ENCODE measurements around the gene S100P.
A peak's percentile ranks its signal among the peaks of the same experiment; 100 is the strongest.

Gene S100P

DNA sequence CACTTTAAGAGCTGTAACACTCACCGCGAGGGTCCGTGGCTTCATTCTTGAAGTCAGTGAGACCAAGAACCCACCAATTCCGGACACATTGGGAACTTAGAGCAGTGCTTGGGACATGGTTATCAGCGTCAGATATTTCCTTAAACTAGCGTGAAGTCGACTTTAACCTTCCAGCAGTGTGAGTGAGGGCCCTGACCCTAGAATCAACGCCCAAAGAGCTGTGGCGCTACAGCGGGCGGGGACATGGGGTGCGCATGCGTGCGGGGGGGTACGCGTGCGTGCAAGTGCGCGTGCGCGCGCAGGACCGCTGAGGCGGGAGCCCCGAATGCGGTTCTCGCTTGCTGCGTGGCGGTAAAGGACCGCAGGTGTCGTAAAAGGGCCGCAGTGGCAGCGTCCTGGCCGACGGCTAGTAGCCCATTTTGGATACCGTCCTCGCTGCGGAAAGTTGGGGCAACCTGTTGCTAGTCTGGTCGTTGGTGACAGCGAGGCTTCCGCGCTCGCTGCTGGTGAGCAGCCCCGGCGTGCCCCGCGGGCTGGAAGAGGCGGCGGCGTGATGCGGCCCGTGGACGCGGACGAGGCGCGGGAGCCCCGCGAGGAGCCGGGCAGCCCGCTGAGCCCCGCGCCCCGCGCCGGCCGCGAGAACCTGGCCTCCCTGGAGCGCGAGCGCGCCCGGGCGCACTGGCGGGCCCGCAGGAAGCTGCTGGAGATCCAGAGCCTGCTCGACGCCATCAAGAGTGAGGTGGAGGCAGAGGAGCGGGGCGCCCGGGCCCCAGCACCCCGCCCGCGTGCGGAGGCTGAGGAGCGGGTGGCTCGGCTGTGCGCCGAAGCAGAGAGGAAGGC lies 19.8 kb upstream of the S100P start:
- peak; percentile 96 for DNase-seq

DNA sequence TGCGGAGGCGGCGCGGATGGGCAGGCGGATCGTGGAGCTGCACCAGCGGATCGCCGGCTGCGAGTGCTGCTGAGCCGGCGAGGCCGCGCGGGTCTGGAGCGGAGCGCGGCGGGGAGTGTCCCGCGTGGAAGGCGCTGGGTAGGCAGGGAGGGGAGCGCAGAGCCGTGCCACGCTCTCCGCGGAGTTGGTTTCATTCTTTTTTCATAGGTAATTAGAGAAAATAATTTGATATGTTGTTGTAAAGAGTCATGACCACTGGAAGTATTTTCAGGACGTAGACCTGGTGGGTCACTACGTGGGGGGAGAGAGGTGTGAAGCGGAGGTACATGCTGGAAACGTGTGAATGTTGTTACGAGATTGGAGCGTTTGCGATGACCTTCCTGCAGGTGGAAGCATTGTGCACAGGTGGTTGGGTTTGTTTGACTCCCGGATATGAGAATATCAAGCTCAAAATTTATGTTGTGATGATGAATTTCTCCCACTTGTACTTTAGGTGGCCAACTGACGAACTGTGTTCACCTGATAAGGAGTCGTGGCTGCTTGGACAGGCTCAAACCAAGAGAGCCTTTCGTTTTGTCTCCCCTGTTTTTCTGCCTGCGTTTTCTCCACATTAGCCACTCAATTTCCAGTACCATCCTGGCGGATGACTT lies 19.1 kb upstream of the S100P start:
- DNase-seq, result peak; percentile 72

DNA sequence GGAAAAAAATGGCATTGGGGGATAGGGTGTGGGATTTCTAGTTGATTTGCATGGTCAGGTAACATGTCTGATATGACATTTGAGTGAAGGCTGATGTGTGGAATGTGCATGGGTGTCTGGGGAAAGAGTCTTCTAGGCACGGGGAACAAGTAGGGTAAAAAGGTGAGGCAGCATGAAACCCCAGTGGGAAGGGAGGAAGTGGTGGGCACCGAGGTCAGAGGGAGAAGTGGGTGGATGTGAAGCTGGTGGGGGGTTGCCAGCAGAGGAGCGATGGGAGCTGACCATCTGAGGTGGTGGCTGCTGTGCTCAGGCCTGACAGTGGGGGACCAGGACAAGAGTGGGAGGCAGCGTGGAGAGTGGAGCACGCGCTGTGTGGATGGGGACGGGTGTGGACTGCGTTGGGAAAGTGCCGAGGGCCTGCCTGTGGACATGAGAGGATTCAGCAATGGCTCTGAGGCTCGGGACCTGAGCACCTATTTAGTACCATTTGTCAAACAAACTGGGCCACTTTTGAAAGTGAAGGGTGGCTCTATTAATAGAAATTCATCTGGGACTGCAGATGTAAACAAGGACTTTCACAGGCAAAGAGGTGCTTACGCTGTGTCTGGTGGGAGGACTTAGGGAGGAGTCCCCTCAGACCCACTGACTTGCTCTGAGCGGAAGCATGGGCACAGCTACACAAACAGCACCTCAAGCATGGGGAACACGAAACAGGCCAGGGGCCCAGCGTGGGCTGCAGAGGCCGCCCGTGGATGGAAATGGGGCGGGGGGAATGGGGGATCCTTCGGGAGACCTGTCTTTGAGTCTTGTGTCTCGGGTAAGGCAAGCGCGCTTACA lies 16.7 kb upstream of the S100P start:
- no peak for DNase-seq

DNA sequence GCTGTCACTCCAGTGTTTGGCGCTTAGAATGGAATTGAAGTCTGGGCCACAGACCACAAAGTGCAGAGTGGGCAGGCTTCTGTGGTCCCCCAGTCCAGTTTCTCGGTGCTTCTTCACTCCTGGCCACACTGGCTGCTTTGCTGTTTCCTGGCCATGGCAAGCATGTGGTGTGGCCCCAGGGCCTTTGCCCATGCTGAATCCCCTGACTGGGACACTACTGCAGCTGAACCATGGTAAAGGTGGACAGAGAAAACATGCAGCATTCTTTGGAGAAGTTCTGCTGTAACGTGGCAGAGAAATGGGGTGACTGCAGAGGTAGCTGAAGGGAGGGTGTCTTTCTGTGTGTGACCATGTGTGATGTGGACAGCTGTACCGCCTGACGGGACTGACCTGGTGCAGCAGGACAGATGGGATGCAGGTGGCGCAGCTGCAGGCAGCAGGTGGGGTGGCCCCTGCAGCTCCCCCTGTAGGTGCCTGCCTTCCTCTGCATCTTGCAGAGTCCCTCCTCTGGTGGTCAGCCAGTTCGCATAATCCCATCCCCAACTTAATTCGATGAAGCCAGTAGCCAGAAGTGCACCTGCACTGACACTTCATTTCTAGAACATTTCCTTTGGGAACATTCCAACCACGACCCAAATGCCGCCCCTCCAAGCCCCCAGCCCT lies 13.2 kb upstream of the S100P start:
- no peak for DNase-seq

DNA sequence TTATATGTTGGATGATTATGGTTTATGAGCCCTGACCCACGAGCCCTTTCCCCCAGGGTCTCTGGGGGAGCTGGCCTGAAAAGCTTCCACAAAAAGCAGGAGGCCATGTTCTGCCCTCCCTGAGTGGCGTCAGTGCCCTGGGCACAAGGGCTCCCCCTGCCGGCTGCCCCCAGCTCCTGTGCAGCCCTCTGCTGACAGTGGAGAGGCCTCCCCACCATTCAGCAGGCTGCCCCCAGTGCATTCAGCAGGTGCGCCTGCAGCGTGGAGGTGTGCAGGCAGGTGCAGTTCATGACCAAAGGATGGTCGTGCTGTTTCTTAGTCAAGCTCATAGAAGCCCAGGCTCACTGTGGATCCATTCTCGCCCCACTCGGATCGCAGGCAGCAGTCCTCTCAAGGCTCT lies 12.5 kb upstream of the S100P start:
- DNase-seq, result no peak

DNA sequence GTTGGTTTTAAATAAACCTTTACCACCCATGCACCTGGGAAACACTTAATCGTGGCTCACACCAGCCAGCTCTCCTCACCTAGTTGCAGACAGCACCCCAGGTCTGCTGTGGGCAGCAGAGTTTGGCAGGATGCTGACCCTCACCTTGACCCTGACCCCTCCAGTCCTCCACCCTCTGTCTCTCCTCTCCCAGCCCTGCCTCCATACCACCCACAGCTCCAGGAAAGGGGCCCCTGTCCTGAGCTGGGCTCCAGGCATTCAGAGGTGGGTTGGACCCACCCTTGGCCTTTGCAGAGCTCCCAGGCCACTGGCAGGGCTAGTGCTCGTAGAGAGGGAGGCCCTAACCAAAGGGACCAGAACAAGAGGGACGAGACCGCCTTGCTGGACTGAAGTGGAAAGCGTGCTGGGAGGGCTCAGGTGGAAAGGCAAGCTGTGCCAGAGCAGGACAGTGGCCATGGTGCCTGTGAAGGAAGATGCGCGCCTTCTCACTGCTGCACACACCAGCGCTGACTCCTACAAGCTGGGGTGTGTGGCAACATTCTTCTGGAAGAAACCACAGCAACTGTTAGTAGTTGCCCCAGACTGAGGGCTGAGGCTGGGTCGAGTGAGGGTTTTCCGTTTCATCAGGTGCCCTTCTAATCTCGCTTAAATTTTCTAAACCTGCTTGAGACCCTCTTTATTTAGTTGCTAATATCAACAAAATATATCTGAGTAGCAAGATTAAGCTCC lies 10.7 kb upstream of the S100P start:
- no peak for DNase-seq

DNA sequence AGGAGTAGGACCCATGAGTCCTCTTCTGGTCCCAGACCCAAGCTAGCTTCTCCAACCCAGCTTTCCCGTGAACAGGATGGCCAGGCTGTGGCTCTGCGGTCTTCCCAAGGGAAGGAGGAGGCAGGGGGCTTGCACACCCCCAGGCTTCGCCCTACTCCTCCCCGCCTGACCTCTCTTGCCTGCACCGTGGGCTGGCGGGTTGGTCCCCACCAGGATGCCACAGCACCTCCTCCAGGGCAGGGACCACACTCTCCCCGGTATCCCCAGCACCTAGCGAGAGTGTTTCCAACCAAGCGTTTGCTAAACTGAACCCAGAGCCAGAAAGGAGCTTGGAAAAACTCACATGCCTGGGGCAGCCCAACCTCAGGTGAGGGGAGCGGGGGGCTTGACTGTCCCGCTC lies 9.0 kb upstream of the S100P start:
- DNase-seq, result no peak

DNA sequence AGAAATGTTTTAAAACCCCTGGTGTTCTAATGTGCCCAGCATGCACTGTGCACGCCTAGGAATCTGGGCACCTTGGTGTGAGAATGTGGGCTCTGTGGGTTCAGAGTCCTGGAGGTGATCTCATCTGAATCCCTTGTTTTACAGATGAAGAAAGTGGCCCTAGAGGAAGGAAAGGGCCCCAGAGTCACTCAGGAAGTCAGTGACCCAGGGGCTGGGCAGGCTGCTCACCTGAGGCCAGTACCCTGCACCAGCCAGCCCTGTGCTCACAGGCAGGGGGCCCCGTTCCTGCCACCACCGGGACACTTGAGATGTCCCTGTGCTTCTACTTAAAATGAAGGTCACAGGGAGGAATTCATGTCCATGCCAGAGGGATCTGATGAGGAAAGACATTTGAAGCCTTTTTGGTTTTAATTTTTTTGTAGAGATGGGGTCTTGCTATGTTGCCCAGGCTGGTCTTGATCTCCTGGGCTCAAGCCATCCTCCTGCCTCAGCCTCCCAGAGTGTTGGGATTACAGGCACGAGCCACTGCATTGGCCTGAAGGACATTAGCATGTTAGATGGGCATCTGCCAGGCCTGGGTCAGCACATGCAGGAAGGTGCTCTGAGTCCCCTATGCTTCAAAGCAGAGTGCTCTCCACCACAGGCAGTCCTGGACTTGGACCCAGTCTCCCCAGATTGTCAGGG lies 7.4 kb upstream of the S100P start:
- DNase-seq, result no peak

DNA sequence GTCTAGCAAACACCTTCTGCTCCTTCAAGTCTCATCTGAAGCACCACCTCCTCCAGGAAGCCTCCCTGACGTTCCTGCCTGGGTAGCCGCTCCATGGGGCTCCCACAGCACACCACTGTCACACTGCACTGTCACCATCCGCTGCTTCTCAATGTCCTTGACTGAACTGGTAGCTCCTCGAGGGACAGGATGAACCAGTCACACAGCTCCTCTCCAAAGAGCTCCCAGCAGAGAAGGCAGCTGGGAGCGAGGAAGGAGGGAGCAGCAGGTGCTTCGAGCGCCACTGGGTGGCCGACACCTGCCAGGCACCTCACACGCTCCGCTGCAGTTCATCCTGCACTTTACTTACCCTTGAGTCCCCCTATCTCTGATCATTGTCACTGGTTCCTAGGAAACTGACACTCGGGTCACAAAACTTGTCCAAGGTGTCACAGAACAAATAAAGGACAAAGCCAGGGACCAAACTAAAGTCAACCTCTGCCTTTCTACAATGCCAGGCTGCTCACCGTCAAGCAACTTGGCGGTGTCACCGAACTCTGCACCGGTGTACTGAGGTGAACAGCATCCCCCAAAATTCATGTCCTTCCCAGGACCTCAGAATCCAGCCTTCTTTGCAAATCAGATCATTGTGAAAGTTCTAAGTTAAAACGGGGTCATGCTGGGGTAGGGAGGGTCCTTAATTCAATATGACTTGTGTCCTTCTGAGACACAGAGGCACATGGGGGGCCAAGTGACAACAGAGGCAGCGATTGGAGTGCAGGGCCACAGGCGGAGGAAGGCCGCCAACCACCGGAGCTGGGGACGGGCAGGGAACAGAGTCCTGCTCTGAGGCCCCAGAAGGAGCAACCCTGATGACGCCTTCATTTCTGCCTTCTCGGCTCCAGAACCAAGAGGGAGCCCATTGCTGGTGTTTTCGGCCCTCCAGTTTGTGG lies 5.5 kb upstream of the S100P start:
- no peak for DNase-seq

DNA sequence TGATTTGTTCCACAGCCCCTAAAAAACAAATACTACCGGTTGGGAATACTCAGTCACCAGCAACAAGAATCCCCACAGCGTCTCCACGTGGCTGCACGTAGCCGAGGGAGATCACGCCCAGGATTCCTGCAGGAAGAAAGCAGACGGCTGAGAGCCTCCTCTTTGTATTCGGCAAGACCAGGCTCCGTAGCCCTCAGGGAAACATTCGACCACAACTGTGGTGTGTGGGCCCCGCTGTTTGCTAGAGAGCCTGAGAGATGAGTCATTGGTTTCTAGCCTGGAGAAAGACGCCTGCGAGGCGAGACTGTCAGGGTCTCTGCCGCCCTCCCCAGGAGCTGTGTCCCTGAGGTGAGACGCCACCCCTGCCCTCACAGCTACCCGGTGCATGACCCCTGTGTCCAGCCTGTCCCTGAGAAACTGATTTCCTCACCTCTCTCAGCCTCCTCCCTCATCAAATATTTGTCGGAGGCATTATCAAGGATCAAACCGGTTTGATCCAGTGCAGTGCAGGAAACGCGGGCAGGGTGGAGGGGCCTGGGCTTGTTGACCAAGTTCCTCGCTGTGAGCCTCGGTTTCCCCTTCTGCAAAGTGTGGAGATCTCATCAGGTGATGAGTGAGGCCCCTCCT lies 4.7 kb upstream of the S100P start:
- DNase-seq, result peak; percentile 85

DNA sequence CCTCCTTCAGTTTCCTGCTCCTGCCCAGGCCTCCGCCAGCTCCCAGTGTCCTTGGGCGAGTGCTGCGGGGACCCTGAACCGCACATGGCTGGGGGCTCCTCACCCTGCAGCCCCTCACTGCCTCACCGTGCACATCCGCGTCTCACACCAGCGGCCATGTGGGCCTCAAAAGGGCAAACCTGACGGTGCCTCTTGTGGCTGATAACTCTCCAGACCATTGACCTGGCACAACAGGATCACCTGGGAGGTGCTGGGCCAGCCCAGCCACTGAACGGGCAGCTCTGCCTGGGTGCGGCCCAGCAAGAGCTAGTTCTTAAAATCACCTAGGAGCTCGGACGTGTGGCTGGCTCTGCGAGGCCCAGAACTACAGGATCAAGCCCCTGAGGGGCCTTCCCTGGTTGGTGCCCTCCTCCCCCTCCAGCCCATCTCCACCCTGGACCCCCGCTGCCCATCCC lies 4.1 kb upstream of the S100P start:
- no peak for DNase-seq

DNA sequence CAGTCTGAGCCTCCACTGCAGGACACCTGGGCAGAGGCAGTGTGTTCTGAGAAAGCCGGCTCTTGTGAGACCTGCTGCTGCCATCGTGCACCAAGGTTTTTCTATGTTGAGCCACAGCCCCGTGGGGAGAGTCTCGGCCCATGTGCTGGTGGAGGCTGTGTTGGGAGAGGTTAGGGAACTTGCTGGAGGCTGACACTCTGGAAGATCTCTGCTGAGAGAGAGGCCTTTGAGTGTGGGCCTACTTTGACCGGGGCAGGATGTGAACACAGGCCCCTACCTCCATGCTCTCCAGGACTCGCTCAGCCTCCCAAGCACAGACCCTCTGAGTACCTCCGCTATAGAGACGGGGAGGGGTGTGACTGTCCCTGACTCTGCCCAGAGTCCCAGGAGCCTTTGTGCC lies 1.3 kb upstream of the S100P start:
- no peak for DNase-seq

DNA sequence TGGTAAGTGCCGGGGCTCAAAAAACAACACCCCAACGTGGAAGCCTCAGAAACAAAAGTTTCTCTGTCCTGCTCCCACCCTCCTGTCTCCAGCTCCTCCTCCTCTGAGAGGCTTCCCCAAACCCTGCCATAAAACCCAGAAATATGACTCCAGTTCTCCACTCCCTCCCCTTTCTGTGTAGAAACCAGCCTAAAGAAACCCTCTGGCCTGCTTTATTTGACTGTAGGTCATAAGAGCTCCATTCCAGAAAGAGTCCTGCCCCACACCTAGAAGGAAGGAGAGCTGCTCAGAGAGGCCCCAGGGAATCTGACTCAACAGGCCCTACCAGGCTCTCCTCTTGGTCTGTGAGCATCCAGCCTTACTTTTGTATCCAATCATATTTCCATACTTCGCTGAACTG lies 872 bp upstream of the S100P start:
- no peak for DNase-seq

DNA sequence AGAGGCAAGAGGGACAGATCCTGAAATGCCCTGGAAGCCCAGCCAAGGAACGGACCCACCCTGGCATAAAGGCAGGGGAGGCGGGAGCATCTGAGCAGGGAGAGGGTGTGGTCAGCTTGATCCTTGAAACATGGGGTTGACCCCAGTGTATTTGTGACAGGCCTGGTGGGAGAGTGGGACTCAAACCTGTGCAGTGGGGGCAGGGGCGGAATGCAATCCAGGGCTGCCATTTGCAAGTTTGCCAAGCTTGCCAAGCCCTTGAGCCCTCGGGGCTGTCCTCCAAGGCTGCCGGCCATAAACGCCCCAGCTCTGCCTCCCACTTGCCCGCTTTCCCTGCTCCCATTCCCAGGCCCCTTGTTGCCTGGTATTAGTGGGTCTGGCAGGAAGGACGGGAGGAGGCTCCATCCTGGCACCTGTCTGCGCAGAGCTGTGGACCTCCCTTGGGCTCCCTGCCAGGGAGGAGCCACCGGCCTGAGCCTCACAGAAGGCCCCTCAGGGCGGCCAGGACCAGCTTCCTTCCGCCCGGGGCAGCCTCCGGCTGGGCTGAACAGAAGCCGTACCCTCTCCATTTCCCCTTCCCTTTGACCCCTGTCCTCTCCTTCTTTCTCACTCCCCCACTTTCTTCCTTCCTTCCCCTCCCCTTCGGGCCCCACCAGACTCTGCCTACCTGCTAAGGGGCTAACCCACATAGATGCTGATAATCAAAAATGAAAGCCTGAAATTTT lies 661 bp downstream of the S100P start:
- no peak for DNase-seq

DNA sequence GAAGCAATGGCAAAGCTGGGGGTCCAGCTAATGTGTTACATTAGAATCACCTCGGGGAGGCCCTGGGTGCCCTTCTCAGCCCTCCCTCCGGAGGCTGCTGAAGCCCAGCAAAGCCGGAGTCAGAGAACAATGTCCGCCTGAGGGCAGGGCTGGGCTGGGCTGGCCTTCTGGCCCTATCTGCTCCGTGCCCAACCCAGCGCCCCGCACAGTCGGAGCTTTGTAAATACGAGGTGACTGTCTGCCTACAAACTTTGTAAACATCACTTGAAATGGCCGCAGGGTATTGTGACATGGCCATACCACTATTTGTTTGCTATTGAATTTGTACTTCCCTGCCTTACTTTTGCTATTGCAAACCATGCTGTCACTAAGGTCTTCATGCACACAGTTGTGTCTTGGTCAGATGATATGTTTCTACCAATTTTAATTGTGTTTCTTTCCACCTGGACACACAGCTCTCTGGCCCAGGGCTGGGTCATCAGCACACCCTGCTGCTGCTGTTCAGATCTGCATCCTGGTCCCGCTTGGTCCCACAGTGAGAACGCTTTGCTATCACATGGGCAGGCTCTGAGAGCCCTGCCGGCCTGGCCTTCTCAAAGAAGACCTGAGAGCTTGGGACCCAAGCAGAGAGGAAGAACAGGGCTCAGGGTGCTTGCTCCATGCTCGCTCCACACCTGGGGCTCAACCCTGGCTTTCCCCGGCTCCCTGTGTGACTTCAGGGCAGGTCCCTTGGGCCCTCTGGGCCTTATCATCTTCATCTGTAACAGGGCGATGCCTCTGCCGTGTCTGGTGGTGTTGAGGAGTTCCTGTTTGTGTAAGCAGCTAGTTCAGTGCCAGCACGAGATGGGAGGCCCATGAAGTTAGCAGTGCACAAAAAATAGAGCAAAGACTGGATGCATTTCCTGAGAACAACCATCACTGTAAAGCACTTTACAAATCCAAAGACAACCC lies 2.3 kb downstream of the S100P start:
- peak; percentile 49 for DNase-seq

DNA sequence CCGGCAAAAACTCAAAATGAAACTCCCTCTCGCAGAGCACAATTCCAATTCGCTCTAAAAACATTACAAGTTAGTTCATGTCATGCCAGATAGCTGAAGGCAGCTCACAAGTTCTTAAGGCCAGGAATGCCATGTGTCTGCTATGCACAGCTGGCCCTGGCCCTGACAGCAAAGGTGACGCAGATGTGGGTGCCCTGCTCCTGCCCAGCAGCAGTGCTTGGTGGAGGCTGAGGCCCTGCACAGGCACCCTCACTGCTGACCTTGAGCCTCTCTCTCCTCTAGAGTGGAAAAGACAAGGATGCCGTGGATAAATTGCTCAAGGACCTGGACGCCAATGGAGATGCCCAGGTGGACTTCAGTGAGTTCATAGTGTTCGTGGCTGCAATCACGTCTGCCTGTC lies 2.9 kb downstream of the S100P start:
- no peak for DNase-seq

DNA sequence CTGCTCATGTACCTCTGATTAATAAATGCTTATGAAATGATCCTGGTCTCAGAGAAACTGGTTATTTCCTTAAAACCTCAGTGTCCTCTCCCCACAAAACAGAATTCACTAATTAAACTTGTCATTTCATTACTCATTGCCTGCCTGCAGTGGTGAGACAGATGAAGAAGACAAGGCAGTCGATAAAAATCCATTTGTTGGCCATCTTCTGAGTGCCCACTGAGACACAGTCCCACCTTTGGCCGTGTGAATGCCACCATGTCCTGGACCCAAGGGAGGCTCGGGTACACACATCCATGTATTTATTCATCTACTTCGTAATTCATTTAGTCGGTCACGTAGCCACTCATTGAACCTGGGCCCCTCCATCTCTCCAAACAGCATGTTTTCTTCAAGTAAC lies 3.5 kb downstream of the S100P start:
- no peak for DNase-seq

DNA sequence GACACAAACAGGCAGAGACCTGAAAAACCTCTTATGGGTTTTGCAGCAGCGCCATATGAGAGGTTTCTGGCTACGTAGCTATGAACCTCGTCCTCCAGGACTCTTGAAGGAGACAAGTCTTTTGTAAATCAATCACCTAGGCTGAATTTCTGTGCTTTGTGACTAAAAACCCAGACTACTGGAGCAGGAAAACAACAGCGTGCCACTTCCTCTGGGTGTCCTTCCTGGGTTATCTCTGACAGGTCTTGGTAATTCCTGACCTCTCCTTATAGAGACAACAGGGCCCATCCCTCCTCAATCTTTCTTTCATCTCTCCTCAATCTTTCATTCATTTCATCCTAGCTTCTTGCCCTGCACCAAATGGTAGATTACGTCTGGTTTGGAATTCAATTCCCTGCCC lies 5.7 kb downstream of the S100P start:
- no peak for DNase-seq

All from activated CD4-positive, alpha-beta T cell treated with anti-CD3 and anti-CD28 coated beads for 48 hours (primary cell).